Loucy (cell line): Measurements from ENCODE around the gene C1orf56.

Experiments
- H2AFZ ChIP-seq: fragments of 200-600 bp; sonication (generic); 2 replicates; pipeline ENCODE4 v1.6.0; 2016; ENCODE audit warnings: antibody characterized with exemption, mild to moderate bottlenecking, low read length, moderate library complexity
- H3F3A ChIP-seq: fragments of 200-600 bp; 2 replicates; pipeline ENCODE4 v1.6.0; 2016; ENCODE audit warnings: antibody characterized with exemption, low read depth, mild to moderate bottlenecking
- H3K27me3 ChIP-seq: fragments of 200-600 bp; sonication (generic); 2 replicates; pipeline ENCODE4 v1.6.1; 2014; ENCODE audit warnings: low read length, mild to moderate bottlenecking; ENCODE audit not compliant: insufficient read depth, poor library complexity, severe bottlenecking
- H3K36me3 ChIP-seq: fragments of 200-600 bp; sonication (generic); 2 replicates; pipeline ENCODE4 v1.6.1; 2016; ENCODE audit warnings: low read length; ENCODE audit not compliant: insufficient read depth
- H3K4me1 ChIP-seq: fragments of 200-600 bp; sonication (generic); 2 replicates; pipeline ENCODE4 v1.5.1; 2014; ENCODE audit warnings: low read length, mild to moderate bottlenecking; ENCODE audit not compliant: insufficient read depth, poor library complexity, severe bottlenecking
- H3K4me2 ChIP-seq: fragments of 200-600 bp; sonication (generic); 2 replicates; pipeline ENCODE4 v1.6.0; 2014; ENCODE audit warnings: antibody characterized with exemption, low read length, low read depth, mild to moderate bottlenecking; ENCODE audit not compliant: poor library complexity, severe bottlenecking
- H3K4me3 ChIP-seq: fragments of 200-600 bp; sonication (generic); 2 replicates; pipeline ENCODE4 v1.5.1; 2014; ENCODE audit warnings: low read length, mild to moderate bottlenecking, mixed read lengths; ENCODE audit not compliant: poor library complexity, severe bottlenecking
- H3K79me2 ChIP-seq: fragments of 200-600 bp; sonication (generic); 2 replicates; pipeline ENCODE4 v1.6.1; 2014; ENCODE audit warnings: low read length; ENCODE audit not compliant: insufficient read depth
- H3K9ac ChIP-seq: fragments of 200-600 bp; sonication (generic); 2 replicates; pipeline ENCODE4 v1.6.0; 2014; ENCODE audit warnings: mild to moderate bottlenecking, low read depth, low read length, moderate library complexity; ENCODE audit not compliant: poor library complexity, severe bottlenecking
- H3K9me2 ChIP-seq: fragments of 200-600 bp; sonication (generic); replicated peaks from 2 replicates; pipeline ENCODE4 v1.6.1; 2016; ENCODE audit warnings: low read depth, low read length, mixed read lengths
- H3K9me3 ChIP-seq: fragments of 200-600 bp; sonication (generic); 2 replicates; pipeline ENCODE4 v1.6.1; 2014; ENCODE audit warnings: mild to moderate bottlenecking, antibody characterized with exemption, low read length, low read depth; ENCODE audit not compliant: insufficient read depth
- H4K20me1 ChIP-seq: fragments of 200-600 bp; sonication (generic); 2 replicates; pipeline ENCODE4 v1.6.0; 2014; ENCODE audit warnings: antibody characterized with exemption, low read length, mild to moderate bottlenecking; ENCODE audit not compliant: insufficient read depth, poor library complexity, severe bottlenecking
- EZH2phosphoT487 ChIP-seq: fragments of 200-600 bp; IDR thresholded peaks from 2 replicates; pipeline ENCODE4 v1.6.1; 2018; ENCODE audit warnings: antibody characterized with exemption, mild to moderate bottlenecking, moderate library complexity, borderline replicate concordance
- TF ChIP-seq, protein P1 (sequence below): fragments of 200-600 bp; sonication (generic); conservative IDR thresholded peaks from 2 replicates; pipeline ENCODE4 v1.5.1; 2014; ENCODE audit warnings: mild to moderate bottlenecking, antibody characterized with exemption, low read length

The C1orf56 gene

DNA sequence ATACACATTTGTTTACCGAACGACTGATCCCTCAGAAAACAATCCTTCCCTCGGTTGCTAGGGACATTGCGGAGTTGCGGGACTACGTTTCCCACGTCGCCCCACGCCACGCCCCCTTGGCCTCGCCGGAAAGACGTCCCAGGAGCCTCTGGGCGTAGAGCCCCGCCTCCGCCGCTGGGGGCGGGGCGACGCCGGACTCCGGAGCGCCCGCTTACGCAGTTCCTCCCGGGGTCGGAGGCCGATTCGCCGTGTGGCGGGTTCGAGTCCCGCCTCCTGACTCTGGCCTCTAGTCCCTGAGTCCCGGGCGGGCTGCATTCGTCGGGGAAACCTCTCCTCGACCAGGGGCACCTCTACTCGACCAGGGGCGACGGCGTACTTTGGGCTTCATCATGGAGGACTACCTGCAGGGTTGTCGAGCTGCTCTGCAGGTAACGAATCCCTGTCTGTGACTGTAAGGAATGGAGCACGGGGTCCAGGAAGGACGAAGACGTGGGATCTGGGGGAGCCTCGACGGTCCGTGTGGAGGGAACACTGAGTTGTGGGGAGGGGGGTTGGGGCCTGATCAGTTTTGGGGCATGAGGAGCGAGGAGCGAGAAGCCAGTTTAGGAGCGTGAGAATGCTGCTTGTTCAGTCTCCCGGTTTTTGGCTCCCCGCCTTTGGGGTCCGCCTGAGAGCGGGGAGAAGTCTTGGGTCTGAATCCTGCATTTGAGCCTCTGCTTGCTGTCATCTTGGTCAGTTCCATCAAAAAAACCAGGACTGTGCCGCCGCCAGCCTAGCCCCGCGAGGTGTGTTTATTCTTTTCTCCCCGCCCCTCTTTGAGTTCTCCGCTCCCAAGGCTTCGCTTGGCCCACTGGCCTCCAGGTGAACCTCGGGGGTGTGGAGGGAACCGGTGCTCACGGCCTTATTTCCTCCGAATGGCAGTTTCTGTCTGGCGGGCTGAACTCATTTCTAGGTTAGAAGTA lies 39.0 kb upstream of the C1orf56 start, which contains the start of gene PRUNE1:
Gene PRUNE1, plus strand, starts transcription at position 206 of the 962 bp plus-strand sequence. Its CDS starts 184 bp downstream, at position 390.
- H3F3A ChIP-seq: peaks cover 9% of the 10 kb centered on the region; the same call in 1 of the 2 replicates

DNA sequence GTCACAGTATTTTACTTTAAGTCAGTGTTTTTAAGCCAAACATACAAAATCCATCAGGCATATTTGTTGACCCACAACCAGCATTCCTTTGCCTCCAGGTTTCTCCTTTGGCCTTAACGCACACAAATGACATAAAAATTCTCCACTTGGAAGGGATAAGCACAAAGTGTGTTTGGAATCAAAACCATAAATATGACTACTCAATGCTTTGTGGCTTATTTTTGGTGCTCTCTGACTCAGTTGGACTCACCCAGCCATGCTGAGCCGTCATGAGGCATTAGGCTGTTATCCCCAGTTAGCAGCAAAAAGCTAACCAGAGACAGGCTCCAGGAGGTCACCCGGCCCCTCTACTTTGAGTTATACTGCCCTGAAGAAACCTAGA lies 38.4 kb upstream of the C1orf56 start:
- TF ChIP-seq, protein P1, sequence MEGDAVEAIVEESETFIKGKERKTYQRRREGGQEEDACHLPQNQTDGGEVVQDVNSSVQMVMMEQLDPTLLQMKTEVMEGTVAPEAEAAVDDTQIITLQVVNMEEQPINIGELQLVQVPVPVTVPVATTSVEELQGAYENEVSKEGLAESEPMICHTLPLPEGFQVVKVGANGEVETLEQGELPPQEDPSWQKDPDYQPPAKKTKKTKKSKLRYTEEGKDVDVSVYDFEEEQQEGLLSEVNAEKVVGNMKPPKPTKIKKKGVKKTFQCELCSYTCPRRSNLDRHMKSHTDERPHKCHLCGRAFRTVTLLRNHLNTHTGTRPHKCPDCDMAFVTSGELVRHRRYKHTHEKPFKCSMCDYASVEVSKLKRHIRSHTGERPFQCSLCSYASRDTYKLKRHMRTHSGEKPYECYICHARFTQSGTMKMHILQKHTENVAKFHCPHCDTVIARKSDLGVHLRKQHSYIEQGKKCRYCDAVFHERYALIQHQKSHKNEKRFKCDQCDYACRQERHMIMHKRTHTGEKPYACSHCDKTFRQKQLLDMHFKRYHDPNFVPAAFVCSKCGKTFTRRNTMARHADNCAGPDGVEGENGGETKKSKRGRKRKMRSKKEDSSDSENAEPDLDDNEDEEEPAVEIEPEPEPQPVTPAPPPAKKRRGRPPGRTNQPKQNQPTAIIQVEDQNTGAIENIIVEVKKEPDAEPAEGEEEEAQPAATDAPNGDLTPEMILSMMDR: no peak
- no peak for TF ChIP-seq EZH2phosphoT487
- H3K4me3 ChIP-seq: peak overlapping the region; percentile 96
- H3K4me1 ChIP-seq: peaks cover 70% of the 10 kb centered on the region

More for the DNA sequence above, 39.0 kb upstream of the C1orf56 start, which contains the start of gene PRUNE1:
- TF ChIP-seq EZH2phosphoT487: no peak
- TF ChIP-seq, protein P1: no peak
- peak within 1 kb of the TSS; percentile 94 for H3K4me2 ChIP-seq
- H2AFZ ChIP-seq: peak within 1 kb of the TSS; percentile 98
- peaks cover 33% of the 10 kb centered on the region for H3K79me2 ChIP-seq
- peak within 1 kb of the TSS; percentile 96 for H3K4me3 ChIP-seq
- H3K4me1 ChIP-seq: peaks cover 68% of the 10 kb centered on the region
- no peaks in the 10 kb centered on the region for H3K36me3 ChIP-seq
- H3K9ac ChIP-seq: peak within 1 kb of the TSS; percentile 86
- H3K9me3 ChIP-seq: no peaks in the 10 kb centered on the region
- H3K9me2 ChIP-seq: no peaks in the 10 kb centered on the region
- H3K27me3 ChIP-seq: no peaks in the 10 kb centered on the region
- H4K20me1 ChIP-seq: no peaks in the 10 kb centered on the region

DNA sequence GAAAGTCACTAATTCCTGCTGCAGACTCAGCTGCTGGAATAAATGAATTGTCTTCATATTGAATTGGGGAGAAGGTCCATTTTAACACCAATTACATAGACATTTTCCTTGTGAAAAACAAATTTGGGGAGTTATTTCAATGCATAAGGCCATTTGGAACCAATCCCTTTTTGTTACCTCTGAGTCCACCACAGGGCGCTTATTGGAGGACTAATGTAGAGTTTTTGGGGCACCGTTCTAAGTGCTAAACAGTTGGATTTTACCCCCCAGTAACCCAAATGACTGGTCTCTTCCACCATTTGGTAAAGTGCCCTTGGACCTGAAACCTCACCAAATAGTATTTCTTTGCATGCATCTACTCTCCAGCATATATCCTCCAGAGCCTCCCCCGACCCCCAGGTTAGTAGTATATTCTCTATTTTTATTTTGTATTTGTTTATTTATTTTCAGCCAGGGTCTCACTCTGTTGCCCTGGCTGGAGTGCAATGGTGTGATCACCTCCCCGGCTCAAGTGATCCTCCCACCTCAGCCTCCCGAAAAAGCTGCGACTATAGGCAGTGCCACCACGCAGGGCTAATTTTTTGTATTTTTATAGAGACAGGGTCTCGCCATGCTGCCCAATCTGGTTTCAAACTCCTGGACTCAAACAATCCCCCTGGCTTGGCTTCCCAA lies 37.7 kb upstream of the C1orf56 start:
- TF ChIP-seq EZH2phosphoT487: no peak
- TF ChIP-seq, protein P1: no peak
- Histone ChIP-seq H3K4me3 (peak overlapping the region; percentile 96), H4K20me1 (no peaks in the 10 kb centered on the region), H3K9me2 (no peaks in the 10 kb centered on the region), H3K4me2 (peak overlapping the region; percentile 94), H3K79me2 (peaks cover 36% of the 10 kb centered on the region), H3K36me3 (no peaks in the 10 kb centered on the region), H2AFZ (no peak overlapping the region), H3K9ac (peak overlapping the region; percentile 86), H3K4me1 (peaks cover 70% of the 10 kb centered on the region), H3K27me3 (no peaks in the 10 kb centered on the region), H3K9me3 (no peaks in the 10 kb centered on the region), H3F3A (peaks cover 9% of the 10 kb centered on the region; the same call in 1 of the 2 replicates)

More for the DNA sequence above, 38.4 kb upstream of the C1orf56 start:
- Histone ChIP-seq H4K20me1 (no peaks in the 10 kb centered on the region), H3K9me2 (no peaks in the 10 kb centered on the region), H3K4me2 (peak overlapping the region; percentile 94), H2AFZ (peak overlapping the region; percentile 98), H3K9me3 (no peaks in the 10 kb centered on the region), H3K79me2 (peaks cover 33% of the 10 kb centered on the region), H3F3A (peaks cover 9% of the 10 kb centered on the region; the same call in 1 of the 2 replicates), H3K27me3 (no peaks in the 10 kb centered on the region), H3K9ac (peak overlapping the region; percentile 86), H3K36me3 (no peaks in the 10 kb centered on the region)
